Gastrocnemius medialis (tissue), 4 donors: Measurements from ENCODE around the gene CABCOCO1.

ENCODE experiments used
- POLR2A ChIP-seq, 2 donors: fragments of 450-650 bp; IDR thresholded peaks; one replicate each; pipeline ENCODE4 v1.6.1; 2017; ENCODE audit warnings: antibody characterized with exemption in 2 of 2, mild to moderate bottlenecking in 2 of 2, moderate library complexity in 2 of 2
- TF ChIP-seq, protein P1 (sequence below), 5 experiments: fragments of 450-650 bp in 3 of 5; fragments of 200-600 bp in 2 of 5; sonication (generic) in 2 of 5; IDR thresholded peaks in 4 of 5; conservative IDR thresholded peaks in 1 of 5; 1 replicate in 4 of 5; 2 replicates in 1 of 5; pipeline ENCODE4 v1.5.1; 2016 to 2019; ENCODE audit warnings: antibody characterized with exemption in 5 of 5, mild to moderate bottlenecking in 3 of 5, moderate library complexity in 3 of 5

DNA sequence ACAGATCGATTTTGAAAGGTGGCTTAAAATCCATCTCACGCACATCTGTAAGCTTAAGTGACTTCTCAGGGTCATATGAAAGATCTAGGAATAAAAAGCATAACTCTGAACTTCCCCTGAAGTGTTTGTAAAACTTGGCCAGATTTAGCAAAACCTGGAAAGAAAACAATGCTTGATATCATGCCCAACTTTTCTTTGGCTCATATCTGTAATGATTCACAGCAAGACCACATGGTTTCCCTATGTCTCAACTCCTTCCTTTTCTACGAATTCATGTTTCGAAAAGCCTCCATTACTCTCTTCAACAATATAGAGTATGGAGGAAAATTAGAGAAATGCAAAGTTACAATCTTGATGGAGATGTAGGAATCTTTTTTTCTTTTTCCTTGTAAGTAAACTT, 20.1 kb upstream of the CABCOCO1 start:
- TF ChIP-seq, protein P1, sequence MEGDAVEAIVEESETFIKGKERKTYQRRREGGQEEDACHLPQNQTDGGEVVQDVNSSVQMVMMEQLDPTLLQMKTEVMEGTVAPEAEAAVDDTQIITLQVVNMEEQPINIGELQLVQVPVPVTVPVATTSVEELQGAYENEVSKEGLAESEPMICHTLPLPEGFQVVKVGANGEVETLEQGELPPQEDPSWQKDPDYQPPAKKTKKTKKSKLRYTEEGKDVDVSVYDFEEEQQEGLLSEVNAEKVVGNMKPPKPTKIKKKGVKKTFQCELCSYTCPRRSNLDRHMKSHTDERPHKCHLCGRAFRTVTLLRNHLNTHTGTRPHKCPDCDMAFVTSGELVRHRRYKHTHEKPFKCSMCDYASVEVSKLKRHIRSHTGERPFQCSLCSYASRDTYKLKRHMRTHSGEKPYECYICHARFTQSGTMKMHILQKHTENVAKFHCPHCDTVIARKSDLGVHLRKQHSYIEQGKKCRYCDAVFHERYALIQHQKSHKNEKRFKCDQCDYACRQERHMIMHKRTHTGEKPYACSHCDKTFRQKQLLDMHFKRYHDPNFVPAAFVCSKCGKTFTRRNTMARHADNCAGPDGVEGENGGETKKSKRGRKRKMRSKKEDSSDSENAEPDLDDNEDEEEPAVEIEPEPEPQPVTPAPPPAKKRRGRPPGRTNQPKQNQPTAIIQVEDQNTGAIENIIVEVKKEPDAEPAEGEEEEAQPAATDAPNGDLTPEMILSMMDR (IDR thresholded peaks at IDR 0.05 in 4 of 5, conservative IDR thresholded peaks at IDR 0.05 in 1 of 5), result no peak
- no peak for TF ChIP-seq POLR2A (IDR thresholded peaks at IDR 0.05)
